Measurements from ENCODE around the gene CDK16.

CDK16 gene

GRCh38 chrX:47224266-47224895 is 5.9 kb downstream of the CDK16 start:
- TF ChIP-seq CTCF (IDR thresholded peaks at IDR 0.05; ENCODE audit: low read depth, low read length) = no peak
- H3K4me3 ChIP-seq (ENCODE audit: low read depth, low read length) = no peak overlapping the region

GRCh38 chrX:47224896-47225290 is 6.4 kb downstream of the CDK16 start:
- no peak for TF ChIP-seq CTCF (IDR thresholded peaks at IDR 0.05; ENCODE audit: low read depth, low read length)
- H3K4me3 ChIP-seq (ENCODE audit: low read depth, low read length) = no peak overlapping the region

GRCh38 chrX:47226071-47226470 is 7.6 kb downstream of the CDK16 start:
- TF ChIP-seq CTCF (IDR thresholded peaks at IDR 0.05; ENCODE audit: low read depth, low read length) = no peak
- H3K4me3 ChIP-seq (ENCODE audit: low read depth, low read length) = no peak overlapping the region

GRCh38 chrX:47226531-47227333 is 8.3 kb downstream of the CDK16 start:
- H3K4me3 ChIP-seq (ENCODE audit: low read depth, low read length) = no peak overlapping the region
- TF ChIP-seq CTCF (IDR thresholded peaks at IDR 0.05; ENCODE audit: low read depth, low read length) = no peak

- TF ChIP-seq CTCF (IDR thresholded peaks at IDR 0.05; ENCODE audit: low read depth, low read length) = no peak
- H3K4me3 ChIP-seq (ENCODE audit: low read depth, low read length) = no peak overlapping the region
Measured at GRCh38 chrX:47227334-47227583, 8.8 kb downstream of the CDK16 start.

- no peak overlapping the region for H3K4me3 ChIP-seq (ENCODE audit: low read depth, low read length)
- no peak for TF ChIP-seq CTCF (IDR thresholded peaks at IDR 0.05; ENCODE audit: low read depth, low read length)
Measured at GRCh38 chrX:47228550-47229270, 10.2 kb downstream of the CDK16 start.

- no peak for TF ChIP-seq CTCF (IDR thresholded peaks at IDR 0.05; ENCODE audit: low read depth, low read length)
- no peak overlapping the region for H3K4me3 ChIP-seq (ENCODE audit: low read depth, low read length)
Measured at GRCh38 chrX:47229427-47229826, 10.9 kb downstream of the CDK16 start.
